Measurements from ENCODE around the gene SPATA21.

GRCh38 chr1:16478091-16478490 is 40.9 kb upstream of the SPATA21 start:
- no peak for TF ChIP-seq ZNF532 (CRISPR knock-in tag; IDR thresholded peaks at IDR 0.05; ENCODE audit: borderline replicate concordance)
- no peak for TF ChIP-seq CTCF (IDR thresholded peaks at IDR 0.05)
- no peak for TF ChIP-seq ZNF232 (CRISPR knock-in tag; IDR thresholded peaks at IDR 0.05)
- no peak for TF ChIP-seq JUN (CRISPR knock-in tag; IDR thresholded peaks at IDR 0.05)
- no peak for TF ChIP-seq TEAD1 (CRISPR knock-in tag; IDR thresholded peaks at IDR 0.05)
- no peak for TF ChIP-seq FOXJ3 (CRISPR knock-in tag; IDR thresholded peaks at IDR 0.05; ENCODE audit: borderline replicate concordance)
- no peak for TF ChIP-seq FOXP4 (CRISPR knock-in tag; IDR thresholded peaks at IDR 0.05)

All from WTC11 (cell line).